Right hindlimb (tissue), 1 donor: ENCODE data around the gene GNG12.
"Not testable (repeated sequence)": the region's sequence is repeated elsewhere in the genome, so short reads cannot be mapped to it uniquely, and the experiment has no call there.

Experiments
- DNase-seq: peaks from one replicate; pipeline ENCODE4 v3.0.0-alpha.2; 2018

GNG12 gene

GRCh38 chr1:67676287-67676686, 157.0 kb downstream of the GNG12 start:
- DNase-seq: no peak

- peak; percentile 23 for DNase-seq
Measured at GRCh38 chr1:67675800-67676199, 157.5 kb downstream of the GNG12 start.

- peak; percentile 84 for DNase-seq
Measured at GRCh38 chr1:67674260-67675011, 158.8 kb downstream of the GNG12 start.

GRCh38 chr1:67673468-67674201, 159.6 kb downstream of the GNG12 start:
- no peak for DNase-seq

- no peak for DNase-seq
Measured at GRCh38 chr1:67672260-67672803, 160.9 kb downstream of the GNG12 start.

- no peak for DNase-seq
Measured at GRCh38 chr1:67668660-67669059, 164.6 kb downstream of the GNG12 start.

- no peak for DNase-seq
Measured at GRCh38 chr1:67666636-67667035, 166.6 kb downstream of the GNG12 start.

- not testable (repeated sequence) for DNase-seq
Measured at GRCh38 chr1:67665307-67665706, 168.0 kb downstream of the GNG12 start.

- no peak for DNase-seq
Measured at GRCh38 chr1:67664048-67664447, 169.2 kb downstream of the GNG12 start.

- no peak for DNase-seq
Measured at GRCh38 chr1:67662884-67663283, 170.4 kb downstream of the GNG12 start.

GRCh38 chr1:67659229-67659628, 174.0 kb downstream of the GNG12 start:
- no peak for DNase-seq

- not testable (repeated sequence) for DNase-seq
Measured at GRCh38 chr1:67657152-67657551, 176.1 kb downstream of the GNG12 start.

- DNase-seq: no peak
Measured at GRCh38 chr1:67655581-67655980, 177.7 kb downstream of the GNG12 start.

- DNase-seq: no peak
Measured at GRCh38 chr1:67653304-67653703, 180.0 kb downstream of the GNG12 start.

GRCh38 chr1:67652800-67653199, 180.5 kb downstream of the GNG12 start:
- no peak for DNase-seq
